Measurements from ENCODE around the gene SETDB1.

The SETDB1 gene

DNA sequence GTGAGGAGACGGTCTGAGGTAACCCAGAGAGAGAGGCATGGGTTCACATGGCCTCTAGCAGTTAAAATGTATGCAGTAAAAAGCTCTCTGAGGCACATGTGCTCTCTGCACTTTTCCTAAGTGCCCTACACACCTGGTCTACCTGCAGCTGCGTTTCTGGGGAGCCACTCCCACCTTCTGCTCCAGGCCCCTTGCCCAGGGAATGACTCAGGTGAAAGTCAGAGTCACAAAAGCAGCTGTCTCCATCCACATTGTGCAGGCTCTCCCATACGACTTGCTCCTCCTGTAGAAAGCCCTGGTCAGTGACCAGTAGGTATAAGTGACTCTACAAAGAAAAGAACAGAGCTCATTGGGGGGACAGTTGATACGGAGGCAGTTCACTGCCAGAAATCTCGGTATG is 71.8 kb downstream of the SETDB1 start:
- no peak for DNase-seq
- intact Hi-C loops (cut with DNase I) = loop anchor here (5.0 kb wide), 1 partner anchor 71 kb away; the partner anchor contains the start of gene SETDB1

DNA sequence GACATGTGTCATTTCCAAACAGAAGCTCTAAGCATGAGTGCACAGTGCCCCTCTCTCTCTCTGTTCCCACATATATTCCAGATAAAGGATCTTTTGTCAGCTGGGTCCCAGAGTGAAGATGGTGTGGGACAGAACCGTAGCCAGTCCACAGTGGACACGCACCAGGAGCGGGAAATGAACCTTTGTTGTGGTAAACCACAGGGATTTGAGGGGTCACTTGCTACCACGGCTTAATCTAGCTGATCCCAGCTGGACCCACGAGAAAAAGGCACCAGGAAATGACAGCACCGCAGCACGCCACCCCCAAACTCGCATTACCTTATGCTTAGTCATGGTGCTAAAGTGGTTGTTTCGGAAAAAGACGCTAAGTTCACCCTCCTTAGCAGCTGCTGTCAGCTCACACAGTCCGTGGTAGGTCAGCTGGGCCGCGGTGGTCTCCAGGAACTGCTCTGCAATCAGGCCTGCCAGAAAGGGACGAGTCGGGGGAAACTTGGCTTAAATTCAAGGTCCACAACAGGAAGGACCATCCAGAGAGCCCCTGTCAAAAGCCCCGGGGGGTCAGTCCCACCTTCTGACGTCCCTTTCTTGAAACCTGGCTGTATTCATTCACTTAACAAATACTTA is 73.0 kb downstream of the SETDB1 start:
- DNase-seq = peak in 1 of 10 donors; percentile 30
- intact Hi-C loops (cut with DNase I) = loop anchor here (5.0 kb wide), 1 partner anchor 72 kb away; the partner anchor contains the start of gene SETDB1

DNA sequence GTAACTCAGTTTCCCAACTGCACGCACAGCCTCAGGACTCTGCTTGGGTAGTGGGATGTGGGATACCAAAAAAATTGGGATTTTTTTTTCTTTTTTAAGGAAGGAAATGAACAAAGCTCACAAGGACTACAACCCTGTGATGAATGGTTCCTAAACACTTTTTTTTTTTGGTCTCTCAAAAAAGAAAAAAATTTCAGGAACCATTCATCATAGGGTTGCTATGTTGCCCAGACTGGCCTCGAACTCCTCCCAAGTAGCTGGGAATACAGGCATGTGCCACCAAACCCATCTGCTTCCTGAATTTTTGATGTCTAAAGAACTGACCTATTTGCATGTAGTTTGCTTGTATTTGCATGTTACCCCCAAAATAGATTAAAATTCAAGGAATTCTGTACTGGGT is 73.8 kb downstream of the SETDB1 start:
- intact Hi-C loops (cut with DNase I) = loop anchor here (5.0 kb wide), 1 partner anchor 73 kb away; the partner anchor contains the start of gene SETDB1
- DNase-seq = no peak

DNA sequence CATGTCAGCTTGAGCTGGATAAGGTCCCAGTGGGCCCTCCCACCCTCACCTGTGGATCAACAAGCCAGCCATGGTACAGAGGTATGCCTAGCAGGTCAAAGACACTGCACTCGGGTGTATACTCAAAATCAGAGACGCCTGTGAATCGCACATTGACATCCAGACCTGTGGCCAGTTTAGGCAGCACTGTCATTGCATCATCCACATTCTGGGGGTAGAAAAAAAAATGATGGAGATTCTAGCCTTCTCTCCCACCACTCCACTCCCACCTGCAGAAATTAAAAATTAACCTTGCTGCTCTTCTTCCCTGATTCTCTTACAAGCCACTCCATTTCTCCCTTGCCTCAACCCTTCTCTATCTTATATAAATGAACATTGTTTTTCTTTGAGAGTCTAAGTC is 74.2 kb downstream of the SETDB1 start:
- DNase-seq = no peak
- intact Hi-C loops (cut with DNase I) = no loop called here

DNA sequence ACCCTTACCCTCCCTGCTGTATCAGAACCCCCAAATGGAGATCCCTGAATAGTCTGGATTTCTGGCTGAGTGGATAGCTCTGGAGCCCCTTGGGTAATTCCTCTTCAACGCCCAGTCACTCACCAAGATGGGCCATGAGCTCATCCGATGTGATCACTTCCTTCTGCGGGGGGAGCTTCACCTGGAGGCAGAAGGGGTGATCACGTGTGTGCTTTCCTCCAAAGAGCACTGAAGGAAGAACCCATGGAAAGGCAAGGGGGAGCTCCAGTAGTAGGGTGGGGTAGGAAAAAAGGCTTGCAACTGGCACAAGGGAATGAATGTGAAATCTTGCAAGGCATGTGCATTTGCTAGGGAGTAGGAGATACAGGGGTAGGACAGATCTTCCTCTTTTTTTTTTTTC is 75.4 kb downstream of the SETDB1 start:
- intact Hi-C loops (cut with DNase I) = no loop called here
- no peak for DNase-seq

DNA sequence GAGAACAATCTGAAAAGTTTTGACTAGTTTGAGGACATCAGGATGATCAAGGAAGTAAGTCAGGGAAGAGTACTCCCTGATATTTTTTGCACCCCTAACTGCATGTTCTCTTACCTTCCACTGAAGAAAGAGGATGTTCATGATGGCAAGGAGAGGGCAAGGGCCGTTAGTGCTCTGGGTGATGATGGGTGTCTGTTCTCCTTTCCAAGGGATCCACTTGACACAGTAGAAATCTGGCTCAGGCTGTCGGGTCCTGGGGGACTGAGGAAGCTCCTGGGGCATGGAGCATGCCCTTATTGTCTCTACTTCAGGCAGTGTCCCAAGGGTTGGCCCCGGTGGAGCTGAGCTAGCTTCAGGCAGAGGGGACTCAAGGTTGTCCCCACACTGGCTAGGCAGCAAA is 75.9 kb downstream of the SETDB1 start:
- intact Hi-C loops (cut with DNase I) = no loop called here
- DNase-seq = no peak

DNA sequence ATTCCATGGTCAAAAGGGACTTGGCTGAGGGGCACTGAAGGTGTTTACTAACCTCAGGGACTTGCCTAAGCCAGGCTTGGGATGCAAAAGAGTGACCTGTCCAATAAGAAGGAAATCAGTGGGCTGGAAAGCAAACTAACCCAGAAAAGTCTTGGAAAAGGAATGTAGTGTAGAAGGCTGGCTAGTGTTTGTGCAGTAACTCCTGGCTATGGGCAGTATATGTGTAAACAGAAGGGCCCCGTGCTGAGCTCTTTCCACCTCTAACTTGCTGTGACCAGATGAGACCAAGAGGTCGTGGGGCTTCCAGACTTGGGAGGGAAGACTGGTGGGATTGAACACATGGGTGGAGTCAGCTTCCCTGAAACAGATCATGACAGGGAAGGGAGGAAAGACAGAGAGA is 76.4 kb downstream of the SETDB1 start:
- intact Hi-C loops (cut with DNase I) = no loop called here
- no peak for DNase-seq

DNA sequence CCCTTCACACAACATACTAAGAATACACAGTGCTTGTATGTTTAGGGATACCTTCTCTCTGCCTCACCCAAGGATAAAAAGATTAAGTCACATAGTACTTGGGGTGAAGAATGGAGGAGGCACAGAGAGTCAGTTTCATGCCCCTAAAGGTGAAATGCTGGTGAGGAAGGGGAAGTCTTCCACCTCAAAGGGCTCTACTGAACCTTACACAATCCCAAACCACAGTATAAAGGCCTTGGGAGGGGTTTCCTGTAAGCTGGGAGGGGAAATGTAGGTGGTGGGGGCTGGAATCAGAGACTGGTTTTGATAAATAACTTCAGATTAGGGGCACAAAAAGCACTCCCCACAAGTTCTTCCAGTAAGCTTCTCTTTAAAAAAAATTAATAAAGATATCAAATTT is 77.0 kb downstream of the SETDB1 start:
- DNase-seq = no peak
- intact Hi-C loops (cut with DNase I) = no loop called here

DNA sequence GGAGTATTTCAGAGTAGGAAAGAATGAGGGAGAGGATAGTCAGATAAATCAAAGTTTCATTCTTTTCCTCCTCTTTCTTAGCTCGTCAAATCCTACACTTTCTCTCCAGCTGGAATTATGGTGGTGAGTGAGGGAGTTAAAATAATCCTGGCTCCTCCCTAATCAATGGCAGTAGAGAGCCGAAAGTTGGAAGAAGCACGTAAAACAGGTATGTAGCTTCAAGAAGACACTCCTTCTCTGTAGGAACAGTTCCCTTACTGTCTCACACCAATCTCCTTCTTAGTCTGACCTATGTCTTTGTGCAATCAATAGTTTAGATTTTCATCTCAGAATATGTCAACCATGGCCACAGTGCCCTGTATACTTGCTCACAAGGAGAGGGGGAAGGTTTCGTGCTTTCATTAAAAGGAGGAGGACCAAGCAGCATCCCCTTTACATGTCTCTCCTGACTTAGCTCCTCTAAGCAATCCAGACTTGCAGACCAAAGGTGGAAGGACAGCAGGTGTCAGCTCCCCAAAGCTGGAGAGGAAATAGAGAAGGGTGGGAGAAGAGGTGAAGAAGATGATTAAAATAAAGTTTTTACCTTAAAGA is 79.7 kb downstream of the SETDB1 start:
- intact Hi-C loops (cut with DNase I) = loop anchor here (5.0 kb wide), 1 partner anchor 41 kb away; the partner anchor contains the start of gene C1orf56

DNA sequence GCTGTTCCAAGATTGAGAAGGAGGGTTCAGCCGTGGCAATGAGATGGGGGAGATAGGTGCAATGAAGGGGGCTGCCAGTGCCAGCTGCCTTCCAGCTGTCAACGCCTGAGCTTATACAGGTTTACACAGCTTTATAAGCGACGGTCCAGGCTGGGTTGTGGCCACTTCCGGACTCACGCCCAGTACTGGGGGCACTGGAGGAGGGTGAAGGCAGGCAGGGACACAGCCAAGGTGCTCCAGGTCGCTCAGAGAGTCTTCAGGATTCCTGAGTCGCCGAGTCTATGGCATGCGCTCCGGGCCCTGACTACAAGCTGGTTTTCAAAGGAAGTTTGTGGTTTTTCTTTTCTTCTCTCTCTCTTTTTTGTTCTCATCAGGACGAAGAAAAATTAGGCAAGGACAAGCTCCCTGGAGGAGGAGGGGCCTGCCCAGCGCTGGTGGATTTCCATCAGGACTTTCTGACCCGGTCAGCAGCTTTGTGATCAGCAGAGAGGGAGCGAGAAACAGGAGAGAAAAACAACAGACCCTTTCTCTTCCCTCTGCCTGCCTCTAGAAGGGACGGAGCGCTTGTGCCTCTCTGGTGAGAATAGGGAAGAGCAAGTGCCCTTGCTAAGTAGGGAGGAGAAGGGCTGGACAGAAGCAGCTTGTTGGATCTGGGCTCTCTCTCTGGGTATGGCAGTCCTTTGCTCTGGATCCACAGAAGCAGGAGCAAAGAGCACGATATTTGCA is 80.3 kb downstream of the SETDB1 start, which contains the start of gene MINDY1:
MINDY1 (minus strand) TSS at position 576 of the 726 bp plus-strand sequence. CDS start 4,285 bp downstream, outside the sequence.
- intact Hi-C loops (cut with DNase I) = loop anchor here (5.0 kb wide), 1 partner anchor 41 kb away; the partner anchor contains the start of gene C1orf56

More for the DNA sequence above, 79.7 kb downstream of the SETDB1 start:
- DNase-seq = no peak

DNA sequence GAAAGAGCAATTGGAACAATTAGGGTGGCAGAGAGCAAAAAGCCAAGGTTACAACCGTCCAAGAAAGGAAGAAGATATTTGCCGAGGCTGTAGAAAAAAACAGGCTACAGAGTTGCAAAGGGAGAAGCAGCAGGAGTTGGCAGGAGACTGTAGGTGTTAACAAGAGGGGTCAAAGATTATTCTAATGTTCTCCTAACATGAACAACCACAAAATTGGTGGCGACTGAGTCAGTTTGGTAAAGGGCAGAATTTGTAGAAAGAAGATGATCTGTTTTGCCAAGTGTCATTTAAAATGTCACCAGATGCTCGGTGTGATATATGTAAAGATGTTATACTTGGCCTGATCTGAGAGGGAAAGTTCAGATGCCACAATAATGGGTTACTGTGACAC is 81.7 kb downstream of the SETDB1 start:
- intact Hi-C loops (cut with DNase I) = loop anchor here (5.0 kb wide), 1 partner anchor 39 kb away; the partner anchor contains the start of gene C1orf56
- no peak for DNase-seq

More for the DNA sequence above, 80.3 kb downstream of the SETDB1 start, which contains the start of gene MINDY1:
- peak; percentile 43 to 96 (median 75) for DNase-seq

DNA sequence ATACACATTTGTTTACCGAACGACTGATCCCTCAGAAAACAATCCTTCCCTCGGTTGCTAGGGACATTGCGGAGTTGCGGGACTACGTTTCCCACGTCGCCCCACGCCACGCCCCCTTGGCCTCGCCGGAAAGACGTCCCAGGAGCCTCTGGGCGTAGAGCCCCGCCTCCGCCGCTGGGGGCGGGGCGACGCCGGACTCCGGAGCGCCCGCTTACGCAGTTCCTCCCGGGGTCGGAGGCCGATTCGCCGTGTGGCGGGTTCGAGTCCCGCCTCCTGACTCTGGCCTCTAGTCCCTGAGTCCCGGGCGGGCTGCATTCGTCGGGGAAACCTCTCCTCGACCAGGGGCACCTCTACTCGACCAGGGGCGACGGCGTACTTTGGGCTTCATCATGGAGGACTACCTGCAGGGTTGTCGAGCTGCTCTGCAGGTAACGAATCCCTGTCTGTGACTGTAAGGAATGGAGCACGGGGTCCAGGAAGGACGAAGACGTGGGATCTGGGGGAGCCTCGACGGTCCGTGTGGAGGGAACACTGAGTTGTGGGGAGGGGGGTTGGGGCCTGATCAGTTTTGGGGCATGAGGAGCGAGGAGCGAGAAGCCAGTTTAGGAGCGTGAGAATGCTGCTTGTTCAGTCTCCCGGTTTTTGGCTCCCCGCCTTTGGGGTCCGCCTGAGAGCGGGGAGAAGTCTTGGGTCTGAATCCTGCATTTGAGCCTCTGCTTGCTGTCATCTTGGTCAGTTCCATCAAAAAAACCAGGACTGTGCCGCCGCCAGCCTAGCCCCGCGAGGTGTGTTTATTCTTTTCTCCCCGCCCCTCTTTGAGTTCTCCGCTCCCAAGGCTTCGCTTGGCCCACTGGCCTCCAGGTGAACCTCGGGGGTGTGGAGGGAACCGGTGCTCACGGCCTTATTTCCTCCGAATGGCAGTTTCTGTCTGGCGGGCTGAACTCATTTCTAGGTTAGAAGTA is 82.4 kb downstream of the SETDB1 start, which contains the start of gene PRUNE1:
PRUNE1 (plus strand) TSS at position 206 of the 962 bp plus-strand sequence; CDS start at position 390, 184 bp downstream.
- peak; percentile 94 to 99 (median 96) for DNase-seq
- intact Hi-C loops (cut with DNase I) = loop anchor here (5.0 kb wide), 1 partner anchor 39 kb away; the partner anchor contains the start of gene C1orf56

DNA sequence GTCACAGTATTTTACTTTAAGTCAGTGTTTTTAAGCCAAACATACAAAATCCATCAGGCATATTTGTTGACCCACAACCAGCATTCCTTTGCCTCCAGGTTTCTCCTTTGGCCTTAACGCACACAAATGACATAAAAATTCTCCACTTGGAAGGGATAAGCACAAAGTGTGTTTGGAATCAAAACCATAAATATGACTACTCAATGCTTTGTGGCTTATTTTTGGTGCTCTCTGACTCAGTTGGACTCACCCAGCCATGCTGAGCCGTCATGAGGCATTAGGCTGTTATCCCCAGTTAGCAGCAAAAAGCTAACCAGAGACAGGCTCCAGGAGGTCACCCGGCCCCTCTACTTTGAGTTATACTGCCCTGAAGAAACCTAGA is 83.0 kb downstream of the SETDB1 start:
- intact Hi-C loops (cut with DNase I) = loop anchor here (5.0 kb wide), 1 partner anchor 38 kb away; the partner anchor contains the start of gene C1orf56
- DNase-seq = no peak

DNA sequence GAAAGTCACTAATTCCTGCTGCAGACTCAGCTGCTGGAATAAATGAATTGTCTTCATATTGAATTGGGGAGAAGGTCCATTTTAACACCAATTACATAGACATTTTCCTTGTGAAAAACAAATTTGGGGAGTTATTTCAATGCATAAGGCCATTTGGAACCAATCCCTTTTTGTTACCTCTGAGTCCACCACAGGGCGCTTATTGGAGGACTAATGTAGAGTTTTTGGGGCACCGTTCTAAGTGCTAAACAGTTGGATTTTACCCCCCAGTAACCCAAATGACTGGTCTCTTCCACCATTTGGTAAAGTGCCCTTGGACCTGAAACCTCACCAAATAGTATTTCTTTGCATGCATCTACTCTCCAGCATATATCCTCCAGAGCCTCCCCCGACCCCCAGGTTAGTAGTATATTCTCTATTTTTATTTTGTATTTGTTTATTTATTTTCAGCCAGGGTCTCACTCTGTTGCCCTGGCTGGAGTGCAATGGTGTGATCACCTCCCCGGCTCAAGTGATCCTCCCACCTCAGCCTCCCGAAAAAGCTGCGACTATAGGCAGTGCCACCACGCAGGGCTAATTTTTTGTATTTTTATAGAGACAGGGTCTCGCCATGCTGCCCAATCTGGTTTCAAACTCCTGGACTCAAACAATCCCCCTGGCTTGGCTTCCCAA is 83.6 kb downstream of the SETDB1 start:
- intact Hi-C loops (cut with DNase I) = loop anchor here (5.0 kb wide), 1 partner anchor 37 kb away; the partner anchor contains the start of gene C1orf56
- DNase-seq = no peak

DNA sequence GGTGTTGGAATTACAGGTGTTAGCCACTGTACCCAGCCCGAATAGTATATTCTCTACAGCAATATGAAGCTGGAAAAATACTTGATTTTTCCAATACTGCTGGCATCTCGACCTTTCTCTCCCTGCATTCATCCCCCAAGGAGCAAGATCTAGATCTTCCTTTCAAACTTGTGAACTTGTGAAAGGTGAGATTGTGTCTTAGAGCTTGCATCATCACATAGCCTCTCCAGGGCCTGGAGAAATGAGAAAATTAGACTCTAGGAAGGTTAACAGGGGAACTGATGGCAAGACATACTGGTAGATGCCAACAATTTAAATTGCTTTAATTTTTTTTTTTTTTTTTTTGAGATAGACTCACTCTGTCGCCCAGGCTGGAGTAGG is 84.2 kb downstream of the SETDB1 start:
- intact Hi-C loops (cut with DNase I) = no loop called here
- DNase-seq = no peak

DNA sequence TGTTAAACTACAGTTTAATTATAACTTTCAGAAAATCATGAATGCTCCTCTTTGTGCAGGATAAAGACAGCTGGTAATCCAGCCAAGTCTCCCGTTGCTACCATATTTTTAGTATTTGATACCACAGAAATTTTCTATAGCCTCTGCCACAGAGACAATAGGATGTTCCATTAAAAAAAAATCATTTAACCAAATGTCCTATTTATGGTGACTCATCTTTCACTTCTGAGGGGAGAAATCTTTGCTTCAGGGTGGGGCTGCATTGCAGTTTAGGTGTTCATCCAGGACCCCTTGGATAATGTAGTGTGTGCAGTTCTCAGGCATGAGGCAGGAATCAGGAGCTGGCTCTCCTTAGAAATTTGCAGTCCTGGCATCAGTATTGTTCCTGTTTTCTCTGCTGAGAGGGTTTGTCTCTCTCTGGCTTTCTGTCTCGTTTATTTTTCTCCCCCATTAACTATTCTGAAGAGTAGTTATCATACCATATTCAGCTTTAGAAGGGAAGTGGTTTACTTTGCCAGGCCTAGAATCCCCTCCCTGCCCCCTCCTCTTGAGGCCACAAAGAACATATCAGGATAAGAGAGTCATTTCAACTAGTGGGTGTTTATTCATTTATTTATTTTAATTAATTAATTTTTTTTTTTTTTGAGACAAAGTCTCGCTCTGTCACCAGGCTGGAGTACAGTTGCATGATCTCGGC is 85.1 kb downstream of the SETDB1 start:
- intact Hi-C loops (cut with DNase I) = no loop called here
- DNase-seq = peak in 1 of 10 donors; percentile 15

DNA sequence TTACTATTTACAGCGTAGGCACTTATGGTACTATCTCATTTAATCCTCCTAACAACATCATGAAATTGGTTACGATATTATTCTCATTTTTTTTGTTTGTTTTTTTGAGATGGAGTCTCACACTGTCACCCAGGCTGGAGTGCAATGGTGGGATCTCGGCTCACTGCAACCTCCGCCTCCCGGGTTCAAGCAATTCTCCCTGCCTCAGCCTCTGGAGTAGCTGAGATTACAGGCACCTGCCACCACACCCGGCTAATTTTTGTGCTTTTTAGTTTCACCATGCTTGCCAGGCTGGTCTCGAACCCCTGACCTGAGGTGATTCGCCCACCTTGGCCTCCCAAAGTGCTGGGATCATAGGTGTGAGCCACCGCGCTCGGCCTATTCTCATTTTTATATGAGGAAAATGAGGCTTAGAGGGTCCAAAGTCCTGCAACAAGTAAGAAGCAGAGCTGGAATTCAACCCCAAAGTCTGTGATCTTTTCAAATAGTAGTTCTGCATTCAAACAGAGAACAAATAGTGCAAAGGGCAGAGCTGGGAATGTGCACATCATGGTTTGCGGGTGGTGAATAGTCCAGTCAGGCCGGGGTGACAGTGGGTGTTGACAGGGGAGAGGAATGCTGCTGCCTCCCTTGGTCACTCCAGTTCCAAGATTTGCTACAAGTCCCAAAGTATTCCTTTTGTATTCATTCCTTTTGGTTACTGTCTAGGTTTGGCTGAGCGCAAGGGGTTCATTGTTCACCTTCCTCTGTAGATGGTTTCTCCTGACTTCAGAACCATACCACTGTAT is 86.7 kb downstream of the SETDB1 start:
- intact Hi-C loops (cut with DNase I) = no loop called here
- peak in 1 of 10 donors; percentile 26 for DNase-seq

DNA sequence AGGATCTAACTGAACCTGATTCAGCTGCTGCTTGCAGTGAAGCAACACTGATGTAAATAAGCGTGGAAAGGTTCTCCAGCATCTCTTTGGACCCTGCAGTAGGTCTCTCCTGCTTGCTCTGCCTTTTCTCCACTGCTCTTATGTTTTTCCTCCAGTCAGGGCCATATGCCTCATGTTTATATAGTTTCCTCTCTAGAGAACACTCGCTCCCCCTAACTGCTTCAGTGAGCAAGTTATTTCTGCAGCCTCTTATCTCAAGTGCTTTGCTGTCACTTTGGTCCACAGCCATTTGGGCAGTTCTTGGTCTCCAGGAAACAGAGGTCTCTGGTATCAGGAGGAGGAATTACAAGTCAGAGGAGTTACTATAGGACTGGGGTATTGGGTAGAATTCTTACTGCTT is 87.4 kb downstream of the SETDB1 start:
- peak in 1 of 10 donors; percentile 11 for DNase-seq
- intact Hi-C loops (cut with DNase I) = no loop called here

Measured in posterior cingulate gyrus (tissue), 11 donors.